HUDEP-2 (cell line): ENCODE data around the gene MICU2.
"Not testable (repeated sequence)": the region's sequence is repeated elsewhere in the genome, so short reads cannot be mapped to it uniquely, and the experiment has no call there.

ENCODE experiments used
- DNase-seq, 76 experiments: peaks; one replicate each; lab custom pipeline; 2025; ENCODE audit not compliant: unreplicated experiment in 76 of 76; lab: John Stamatoyannopoulos, UW

MICU2 gene

DNA sequence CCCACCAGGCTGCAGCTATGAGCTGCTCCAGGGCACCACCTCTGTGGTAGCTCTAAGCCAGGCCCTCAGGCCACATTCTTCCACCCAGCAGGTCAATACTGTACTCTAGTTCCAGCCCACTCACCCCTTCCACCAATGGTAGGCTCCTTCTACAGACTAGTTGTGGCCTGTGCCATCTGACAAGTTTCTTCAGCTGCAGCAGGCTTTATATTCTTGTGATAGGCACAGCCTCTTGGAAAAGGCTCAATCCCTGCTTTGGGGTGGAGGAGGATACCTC, 8.5 kb downstream of the MICU2 start:
- peak in 2 of 76 experiments; percentile 12 to 34 for DNase-seq

DNA sequence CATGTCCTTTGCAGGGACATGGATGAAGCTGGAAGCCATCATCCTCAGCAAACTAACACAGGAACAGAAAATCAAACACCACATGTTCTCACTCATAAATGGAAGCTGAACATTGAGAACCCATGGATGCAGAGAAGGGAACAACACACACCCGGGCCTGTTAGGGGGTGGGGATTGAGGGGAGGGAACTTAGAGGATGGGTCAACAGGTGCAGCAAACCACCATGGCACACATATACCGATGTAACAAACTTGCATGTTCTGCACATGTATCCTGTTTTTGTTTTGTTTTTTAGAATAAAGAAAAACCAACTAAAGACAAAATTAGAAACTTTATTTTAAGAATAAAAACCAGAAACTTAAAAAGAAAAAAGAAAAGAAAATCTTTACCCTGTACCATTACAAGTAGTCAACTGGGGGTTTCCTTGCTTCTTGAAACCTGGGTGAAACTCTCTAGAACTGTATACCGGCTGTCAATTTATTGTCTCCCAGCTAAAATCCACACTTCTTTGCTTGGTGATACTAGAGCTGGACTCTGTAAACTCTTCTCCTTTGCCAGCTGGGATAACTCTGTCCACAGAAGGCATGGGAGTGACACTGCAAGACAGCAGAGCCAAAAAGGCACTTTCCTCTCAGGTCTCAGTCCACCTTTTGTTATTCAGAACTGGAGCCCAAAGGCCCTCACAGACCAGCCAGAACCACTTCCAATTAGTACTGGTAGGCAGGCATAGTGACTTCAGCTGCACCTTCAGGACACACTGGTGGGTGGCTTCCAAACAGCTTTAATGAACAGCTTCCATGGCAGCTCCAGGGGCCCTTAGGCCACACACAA, 9.0 kb downstream of the MICU2 start:
- no peak for DNase-seq

DNA sequence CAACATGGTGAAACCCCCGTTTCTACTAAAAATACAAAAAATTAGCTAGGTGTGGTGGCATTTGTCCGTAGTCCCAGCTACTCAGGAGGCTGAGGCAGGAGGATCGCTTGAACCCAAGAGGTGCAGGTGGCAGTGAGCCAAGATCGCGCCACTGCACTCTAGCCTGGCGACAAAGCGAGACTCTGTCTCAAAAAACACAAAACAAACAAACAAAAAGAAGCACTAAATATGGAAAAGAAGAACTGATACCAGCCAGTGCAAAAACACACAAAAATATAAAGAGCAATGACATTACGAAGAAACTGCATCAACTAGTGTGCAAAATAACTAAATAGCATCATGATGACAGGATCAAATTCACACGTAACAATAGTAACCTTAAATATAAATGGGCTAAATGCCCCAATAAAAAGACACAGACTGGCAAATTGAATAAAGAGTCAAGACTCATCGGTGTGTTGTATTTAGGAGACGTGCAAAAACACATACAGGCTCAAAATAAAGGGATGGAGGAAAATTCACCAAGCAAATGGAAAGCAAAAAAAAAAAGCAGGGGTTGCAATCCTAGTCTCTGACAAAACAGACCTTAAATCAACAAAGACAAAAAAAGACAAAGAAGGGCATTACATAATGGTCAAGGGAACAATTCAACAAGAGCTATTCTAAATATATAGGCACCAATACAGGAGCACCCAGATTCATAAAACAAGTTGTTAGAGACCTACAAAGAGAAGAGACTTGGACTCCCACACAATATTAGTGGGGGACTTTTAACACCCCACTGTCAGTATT, 13.1 kb downstream of the MICU2 start:
- DNase-seq, result not testable (repeated sequence)

DNA sequence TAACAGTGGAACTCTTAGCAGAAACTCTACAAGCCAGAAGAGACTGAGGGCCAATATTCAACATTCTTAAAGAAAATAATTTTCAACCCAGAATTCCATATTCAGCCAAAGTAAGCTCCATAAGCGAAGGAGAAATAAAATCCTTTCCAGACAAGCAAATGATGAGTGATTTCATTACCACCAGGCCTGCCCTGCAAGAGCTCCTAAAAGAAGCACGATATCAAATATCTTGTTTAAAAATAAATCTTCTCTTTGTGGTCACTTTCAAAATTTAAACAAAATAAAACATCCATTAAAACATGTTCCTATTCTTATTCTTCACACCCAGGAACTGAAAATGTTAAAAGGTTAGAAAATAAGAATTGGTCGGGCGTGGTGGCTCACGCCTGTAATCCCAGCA, 13.7 kb downstream of the MICU2 start:
- DNase-seq, result no peak

DNA sequence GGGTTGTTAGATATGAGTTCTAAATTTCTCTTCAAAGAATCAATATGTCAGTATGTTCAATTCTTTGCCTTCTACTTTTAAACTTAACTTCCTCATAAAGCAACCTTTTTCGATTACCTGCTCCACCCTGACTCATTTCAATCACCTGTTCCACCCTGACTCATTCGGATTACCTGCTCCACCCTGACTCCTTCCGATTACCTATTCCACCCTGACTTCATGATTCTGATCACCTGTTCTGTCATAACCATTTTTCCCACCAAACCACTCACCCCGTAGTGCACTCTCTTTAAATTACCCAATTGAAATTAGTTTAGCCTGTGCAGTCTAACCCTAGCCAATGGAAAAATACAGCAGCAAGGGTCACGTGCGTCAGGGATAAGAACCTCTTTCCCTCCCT, 14.5 kb downstream of the MICU2 start:
- DNase-seq, result not testable (repeated sequence)

DNA sequence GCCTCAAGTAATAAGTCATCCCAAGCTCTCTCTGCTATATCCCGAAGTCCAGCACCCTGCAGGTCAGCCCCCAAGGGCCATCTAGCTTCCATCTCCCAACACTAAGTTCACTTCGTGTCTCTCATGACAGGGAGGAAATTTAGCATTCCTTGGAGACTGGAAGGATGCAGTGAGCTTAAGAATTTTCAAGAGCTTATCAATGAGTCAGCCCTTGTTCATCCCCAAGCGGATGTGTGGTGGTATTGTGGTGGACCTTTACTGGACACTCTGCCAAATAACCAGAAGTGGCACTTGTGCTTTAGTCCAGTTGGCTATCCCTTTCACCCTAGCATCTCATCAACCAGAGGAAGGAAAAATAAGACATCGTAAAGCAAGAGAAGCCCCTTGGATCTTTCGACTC, 15.6 kb downstream of the MICU2 start:
- not testable (repeated sequence) for DNase-seq

DNA sequence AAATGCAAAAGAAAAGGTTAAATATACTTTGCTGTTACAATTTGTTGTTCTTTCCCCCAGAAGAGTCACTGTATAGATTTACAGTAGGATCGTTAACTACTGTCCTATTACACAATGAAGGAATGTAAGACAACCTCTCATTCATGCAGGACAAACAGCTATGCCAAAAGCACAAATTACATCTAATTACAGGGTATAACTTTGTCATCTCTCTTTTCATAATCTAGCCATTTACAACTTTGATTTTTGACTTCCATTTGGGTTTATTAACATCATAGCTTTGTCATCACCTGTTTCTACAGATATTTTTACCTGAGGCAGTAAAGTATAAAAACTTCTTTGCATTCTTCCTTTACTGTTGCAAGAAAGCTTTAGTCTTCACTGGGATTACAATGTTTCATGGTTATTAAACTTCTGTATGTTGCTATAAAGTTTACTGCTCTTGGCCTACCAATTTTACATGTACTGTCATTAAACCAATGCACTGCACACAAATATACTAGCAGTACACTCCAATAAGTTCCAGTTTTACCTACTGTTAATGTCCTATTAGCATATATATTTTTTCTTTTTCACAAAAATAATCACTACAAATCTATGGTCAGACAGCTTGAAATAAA, 18.9 kb downstream of the MICU2 start:
- DNase-seq, result no peak

DNA sequence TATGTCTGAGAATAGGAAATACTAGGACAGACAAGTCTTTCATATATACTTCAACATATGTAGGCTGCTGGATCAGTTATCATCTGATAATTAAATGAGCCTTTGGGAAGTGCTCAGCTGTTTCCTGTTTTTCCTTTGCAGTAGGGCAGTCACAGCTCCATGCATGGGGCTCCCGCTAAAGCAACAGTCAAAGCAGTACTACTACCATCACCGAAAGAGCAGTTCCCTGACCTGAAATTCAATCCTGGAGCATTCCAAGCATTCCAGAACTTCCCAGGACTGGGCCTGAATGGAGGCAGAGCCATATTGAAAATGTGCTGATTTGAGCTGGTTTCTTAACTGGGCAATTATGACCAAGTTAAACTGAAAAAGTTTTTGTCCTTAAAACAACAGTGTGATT, 20.5 kb downstream of the MICU2 start:
- no peak for DNase-seq

DNA sequence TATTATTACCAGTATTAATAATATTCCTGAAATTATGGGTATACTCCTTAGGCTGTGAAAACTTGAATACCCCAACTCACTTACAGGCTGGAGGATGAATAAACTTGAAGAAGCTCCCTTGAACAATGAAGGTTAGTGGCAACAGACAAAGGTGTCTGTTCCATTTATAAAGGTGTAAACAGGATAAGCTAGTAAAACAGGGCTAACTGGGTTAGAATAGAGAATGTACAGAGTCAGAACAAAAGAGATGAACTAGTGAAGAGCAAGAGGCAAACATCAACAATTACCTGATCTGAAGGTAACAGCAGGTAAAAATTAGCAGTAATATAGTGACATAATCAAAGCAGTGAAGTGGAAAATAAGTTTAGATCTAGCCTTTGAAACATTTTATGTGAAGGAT, 23.2 kb downstream of the MICU2 start:
- DNase-seq, result no peak

DNA sequence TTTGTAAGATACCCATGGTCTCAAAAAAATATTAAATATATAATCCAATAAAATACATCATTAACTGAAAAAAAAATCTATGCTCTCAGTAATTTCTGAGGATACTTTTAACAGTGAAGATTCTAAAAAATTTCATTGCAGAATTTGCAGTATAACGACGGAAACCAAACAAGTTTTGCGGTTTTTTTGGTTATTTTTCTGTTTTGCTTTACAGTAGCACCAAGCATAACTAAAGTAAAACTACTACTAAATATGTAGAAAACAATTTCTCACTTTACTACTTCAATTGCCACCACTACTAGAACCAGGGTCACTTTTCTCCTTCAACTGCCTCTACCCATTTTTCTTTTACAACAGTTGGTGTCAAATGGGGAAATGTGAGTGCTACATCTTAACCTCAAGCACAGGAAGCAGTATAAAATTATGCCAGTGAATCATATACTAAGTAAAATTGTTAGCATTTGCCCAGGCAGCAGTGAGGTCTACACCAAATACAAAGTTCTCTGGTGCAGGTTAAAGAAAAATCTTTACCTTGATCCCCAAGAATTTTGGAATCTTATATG, 24.1 kb downstream of the MICU2 start:
- no peak for DNase-seq

DNA sequence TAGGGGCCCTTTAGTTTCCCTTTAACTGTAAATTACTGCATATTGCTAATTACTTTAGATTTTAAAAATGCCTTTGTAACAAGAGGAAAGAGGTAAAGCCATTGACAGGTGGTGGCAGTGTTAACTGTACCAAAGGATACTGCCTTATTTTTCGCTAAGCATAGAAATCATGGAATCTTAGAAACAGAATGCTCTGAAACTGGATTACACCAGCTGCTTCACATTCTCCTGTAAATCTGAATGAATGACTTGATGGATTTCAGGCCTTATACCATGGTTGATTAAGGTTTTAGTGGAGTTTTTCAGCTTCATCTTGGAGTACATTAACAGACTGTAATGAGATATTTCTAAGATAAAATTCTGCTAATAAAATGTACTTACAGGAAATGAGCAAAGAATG, 25.2 kb downstream of the MICU2 start:
- no peak for DNase-seq

DNA sequence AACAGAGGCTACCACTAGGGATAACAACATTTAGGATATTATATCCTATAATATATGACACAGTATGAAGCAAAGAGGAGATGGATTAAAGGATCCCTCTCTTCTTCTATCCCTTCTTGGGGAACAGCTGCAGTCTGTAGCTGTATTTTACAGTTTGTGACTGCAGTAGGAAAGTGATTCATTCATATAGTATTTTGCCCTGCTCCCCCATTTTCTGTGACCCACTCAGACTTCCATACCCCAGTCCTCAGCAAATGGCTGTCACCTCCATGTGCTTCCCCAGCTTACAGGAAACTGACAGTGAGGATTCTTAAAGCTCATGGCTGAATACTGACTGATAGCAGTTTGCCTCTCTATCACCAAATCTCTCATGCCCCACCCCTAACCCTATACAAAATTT, 27.5 kb downstream of the MICU2 start:
- peak in 30 of 76 experiments; percentile 1 to 56 (median 18) for DNase-seq

DNA sequence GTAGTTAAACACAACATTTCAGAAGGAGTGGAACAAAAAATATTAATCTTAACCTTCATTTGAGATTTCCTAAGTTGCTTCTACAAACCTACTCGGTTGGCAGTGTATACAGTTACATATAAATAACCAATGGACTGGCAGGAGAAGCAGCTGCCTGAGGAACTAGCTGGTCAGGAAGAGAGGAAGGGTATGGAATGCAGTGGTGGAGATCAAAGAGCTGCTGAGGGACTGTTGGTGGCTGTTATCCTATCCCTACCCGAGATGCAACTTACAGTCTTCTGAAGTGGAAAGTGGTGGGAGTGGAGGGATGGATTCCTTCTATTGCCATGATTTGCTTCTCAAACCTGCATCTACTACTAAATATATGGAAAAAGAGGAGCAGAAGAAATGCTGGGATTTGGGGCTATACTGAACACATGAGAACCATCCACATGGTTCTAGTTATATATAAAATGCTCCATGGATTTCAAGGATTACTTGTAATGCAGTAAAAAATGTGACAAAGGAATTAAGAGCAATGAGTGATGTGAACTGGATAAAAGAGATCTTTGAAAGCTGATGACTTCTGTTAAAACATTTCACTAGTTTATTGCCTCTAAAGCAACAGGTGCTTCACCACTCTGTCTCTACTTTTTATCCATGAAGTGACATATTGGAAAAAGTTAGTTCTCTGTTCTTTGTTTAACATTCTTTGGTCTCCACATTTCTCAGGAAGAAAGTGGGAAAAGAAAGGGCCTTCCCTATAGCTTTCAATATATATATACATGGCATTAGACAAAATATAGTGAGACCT, 29.9 kb downstream of the MICU2 start:
- no peak for DNase-seq

DNA sequence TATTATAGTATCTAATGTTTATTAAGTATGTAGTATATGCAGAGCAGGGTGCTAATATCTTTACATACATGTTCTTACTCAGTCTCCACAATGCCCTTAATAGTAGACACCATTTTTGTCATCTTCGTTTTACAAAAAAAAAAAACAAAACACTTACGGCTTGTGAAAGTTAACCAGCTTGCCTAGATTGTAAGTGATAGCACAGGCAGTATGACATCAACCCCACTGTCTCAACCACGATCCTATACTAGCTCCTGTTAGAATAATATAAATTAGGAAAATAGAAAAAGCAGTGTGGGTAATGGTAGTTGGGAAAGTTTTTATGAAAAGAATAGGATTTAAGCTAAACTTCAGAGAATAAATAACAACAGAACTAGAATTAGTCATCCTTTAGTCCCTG, 34.3 kb downstream of the MICU2 start:
- no peak for DNase-seq

DNA sequence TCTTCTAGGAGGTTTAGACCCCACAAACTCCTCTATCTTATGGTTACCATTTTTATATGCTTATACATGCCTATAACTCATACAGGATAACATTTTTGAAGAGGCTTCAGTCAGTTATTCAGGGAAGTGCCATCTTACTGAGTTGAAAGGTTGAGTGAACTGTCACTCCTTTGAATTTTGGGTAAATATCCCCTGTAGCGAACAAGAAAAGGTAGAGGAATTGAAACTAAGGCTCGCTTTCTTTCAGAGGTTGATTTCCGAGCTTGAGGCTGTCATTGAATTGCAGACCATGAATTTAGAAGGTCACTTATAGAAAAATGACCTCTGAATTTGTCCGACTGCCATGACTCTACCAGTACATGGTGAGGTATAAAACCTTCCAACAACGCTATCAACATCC, 35.1 kb downstream of the MICU2 start:
- DNase-seq, result no peak

DNA sequence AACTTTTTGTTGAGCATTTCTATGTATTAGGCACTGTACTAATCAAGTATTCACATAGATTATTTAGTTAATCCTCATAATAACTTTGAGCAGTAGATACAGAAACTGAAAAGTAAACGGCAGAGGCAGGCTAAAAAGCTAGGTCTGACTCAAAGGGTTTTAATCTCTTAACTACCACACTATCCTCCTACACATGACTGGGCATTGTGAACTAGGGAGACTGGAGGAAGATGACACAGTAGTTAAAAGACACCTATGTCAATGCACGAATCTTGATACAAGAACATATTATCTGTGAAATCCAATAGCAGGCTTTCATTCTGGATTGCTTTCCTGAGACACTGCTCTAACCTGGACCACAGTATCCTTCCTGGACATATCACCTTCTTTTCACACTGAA, 36.3 kb downstream of the MICU2 start:
- peak in 55 of 76 experiments; percentile 1 to 85 (median 58) for DNase-seq

DNA sequence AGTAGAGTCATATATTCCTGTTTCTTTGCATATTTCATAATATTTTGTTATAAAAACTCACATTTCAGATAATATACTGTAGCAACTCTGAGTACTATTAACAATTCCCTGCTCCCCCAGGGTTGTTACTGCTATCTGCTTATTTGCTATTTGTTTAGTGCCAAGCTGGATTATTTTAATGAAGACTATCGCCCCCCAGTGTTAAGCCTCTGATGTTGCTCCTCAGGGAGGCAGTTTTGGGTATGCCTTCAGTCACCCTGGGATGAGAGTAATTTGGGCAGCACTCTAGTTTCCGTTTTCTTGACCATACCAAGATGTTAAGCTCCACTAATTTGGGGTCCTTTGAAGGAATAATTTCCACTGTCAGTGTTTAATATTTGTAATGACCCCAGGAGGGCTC, 46.0 kb downstream of the MICU2 start:
- DNase-seq, result peak in 58 of 76 experiments; percentile 5 to 77 (median 36)

DNA sequence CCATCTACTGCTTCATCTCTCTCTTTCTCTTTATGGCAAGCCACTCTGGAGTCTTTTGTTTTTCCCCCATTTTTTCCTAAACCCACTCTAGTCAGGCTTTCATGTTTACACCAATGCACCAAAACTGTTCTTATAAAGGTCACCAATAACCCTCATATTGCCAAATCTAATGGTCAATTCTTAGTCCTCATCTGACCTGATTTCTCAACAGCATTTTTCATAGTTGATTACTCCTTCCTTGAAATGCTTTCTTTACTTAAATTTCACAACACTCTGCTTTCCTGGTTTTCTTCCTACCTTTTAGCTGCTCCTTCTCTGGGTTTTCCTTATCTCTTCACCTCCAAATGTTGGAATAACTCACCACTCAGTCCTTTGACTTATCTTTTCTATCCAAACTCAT, 47.9 kb downstream of the MICU2 start:
- no peak for DNase-seq

DNA sequence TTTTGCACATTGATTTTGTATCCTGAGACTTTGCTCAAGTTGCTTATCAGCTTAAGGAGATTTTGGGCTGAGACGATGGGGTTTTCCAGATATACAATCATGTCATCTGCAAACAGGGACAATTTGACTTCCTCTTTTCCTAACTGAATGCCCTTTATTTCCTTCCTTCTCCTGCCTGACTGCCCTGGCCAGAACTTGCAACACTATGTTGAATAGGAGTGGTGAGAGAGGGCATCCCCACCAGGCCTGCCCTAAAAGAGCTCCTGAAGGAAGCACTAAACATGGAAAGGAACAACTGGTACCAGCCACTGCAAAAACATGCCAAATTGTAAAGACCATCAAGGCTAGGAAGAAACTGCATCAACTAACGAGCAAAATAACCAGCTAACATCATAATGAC, 50.7 kb downstream of the MICU2 start:
- DNase-seq, result not testable (repeated sequence)

DNA sequence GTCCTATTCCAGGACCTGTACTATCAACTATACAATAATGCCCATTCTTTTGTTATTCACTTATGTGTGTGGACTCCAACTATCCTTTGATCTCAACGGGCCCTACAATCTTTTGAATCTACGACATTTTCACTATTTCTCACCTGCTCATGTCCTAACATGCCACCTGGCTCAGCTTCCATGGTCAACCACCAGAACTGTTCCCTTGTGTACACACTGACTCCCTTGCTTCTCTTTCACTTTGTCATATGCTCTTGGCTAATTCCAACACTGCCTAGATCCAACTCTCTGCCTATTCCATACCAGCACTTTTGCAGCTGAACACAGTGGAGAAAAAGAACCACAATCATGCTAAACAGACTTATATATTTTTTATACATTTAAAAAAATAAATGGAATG, 53.1 kb downstream of the MICU2 start:
- DNase-seq, result no peak

DNA sequence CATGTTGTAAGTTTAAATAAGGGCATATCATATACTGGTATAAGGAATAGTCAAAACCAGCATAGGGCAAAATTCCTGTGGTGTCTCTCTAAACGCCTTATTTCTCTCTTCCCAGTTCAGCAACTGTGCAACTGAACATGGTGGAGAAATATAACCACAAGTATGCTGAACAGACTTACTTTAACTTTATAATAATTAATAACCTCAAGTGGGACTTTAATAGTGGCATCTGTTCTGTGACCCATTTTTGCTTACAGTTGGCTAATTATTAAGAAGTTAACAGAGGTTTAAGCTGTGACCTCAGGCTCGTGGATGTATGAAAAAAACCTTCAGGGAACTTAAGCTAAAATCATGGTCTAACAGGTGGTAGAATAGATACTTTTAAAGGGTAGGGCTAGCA, 54.3 kb downstream of the MICU2 start:
- no peak for DNase-seq
